CD4-positive, alpha-beta T cell treated with Interleukin-21 for 1 hour (primary cell): ENCODE data around the gene MEGF6.
"Not testable (repeated sequence)": the region's sequence is repeated elsewhere in the genome, so short reads cannot be mapped to it uniquely, and the experiment has no call there.

Source experiments
- DNase-seq: peaks from one replicate; pipeline ENCODE4 v3.0.0-alpha.2; 2020

The MEGF6 gene

GRCh38 chr1:3593745-3594144 lies 17.6 kb downstream of the MEGF6 start:
- no peak for DNase-seq

- no peak for DNase-seq
Observed at GRCh38 chr1:3593334-3593733, 18.0 kb downstream of the MEGF6 start.

- DNase-seq: no peak
Observed at GRCh38 chr1:3590951-3591865, 20.1 kb downstream of the MEGF6 start.

DNA sequence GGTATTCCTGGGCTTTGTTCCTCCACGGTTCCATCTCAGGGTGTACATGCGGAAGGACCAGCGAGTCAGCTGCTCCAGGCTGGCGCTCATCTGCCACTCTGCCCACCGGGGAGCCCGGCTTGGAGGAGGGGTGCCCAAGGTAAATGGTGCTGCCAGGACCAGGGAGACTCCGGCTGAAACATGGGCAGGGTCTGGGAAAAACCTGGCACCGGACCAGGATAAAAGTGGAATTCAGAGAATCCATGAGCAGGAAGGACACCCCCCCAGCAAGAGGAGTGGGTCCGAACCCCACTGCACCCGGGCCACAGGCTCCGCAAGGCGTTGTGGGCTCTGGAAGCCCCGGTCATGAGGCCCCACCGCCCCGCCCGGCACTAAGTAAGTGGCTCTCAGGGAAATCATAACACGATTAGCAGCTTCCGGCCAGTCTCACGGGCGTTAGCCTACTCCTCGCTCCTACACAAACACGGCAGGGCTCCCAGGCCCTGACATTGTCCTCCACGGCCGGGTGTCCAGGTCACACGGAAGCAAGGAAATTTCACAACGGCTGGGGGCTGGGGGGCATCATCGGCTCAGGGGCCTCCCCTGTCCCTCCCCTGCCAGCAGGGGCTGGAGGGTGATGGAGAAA lies 21.1 kb downstream of the MEGF6 start:
- no peak for DNase-seq

GRCh38 chr1:3588395-3588794 lies 22.9 kb downstream of the MEGF6 start:
- no peak for DNase-seq

GRCh38 chr1:3586986-3587759 lies 24.1 kb downstream of the MEGF6 start:
- no peak for DNase-seq

GRCh38 chr1:3585940-3586568 lies 25.3 kb downstream of the MEGF6 start:
- DNase-seq: no peak

- not testable (repeated sequence) for DNase-seq
Observed at GRCh38 chr1:3585353-3585868, 25.9 kb downstream of the MEGF6 start.

DNA sequence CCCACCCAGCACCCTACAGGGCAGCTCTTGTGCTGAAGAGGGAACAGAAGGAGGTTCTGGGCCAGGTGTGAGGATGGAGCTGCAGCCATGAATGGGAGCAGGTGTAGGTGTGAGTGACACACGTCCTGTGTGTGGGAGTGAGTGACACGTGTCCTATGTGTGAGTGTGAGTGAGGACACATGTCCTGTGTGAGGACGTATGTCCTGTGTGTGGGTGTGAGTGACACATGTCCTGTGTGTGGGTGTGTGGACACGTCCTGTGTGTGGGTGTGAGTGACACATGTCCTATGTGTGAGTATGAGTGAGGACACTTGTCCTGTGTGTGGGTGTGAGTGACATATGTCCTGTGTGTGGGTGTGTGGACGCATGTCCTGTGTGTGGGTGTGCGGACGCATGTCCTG lies 26.4 kb downstream of the MEGF6 start:
- DNase-seq: no peak

DNA sequence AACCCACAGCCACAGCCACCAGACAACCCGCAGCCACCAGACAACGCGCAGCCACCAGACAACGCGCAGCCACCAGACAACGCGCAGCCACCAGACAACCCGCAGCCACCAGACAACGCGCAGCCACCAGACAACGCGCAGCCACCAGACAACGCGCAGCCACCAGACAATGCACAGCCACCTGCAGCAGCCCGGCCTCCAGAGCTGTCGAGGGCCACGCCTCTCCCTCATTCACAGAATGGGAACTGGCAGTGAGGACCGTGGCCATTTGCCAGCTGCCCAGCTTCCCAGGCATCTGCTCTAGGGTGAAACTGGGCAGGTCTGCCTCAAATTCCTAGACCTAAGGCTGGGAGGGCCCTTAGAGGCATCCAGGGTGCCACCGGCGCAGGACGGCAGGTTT lies 27.6 kb downstream of the MEGF6 start:
- DNase-seq: not testable (repeated sequence)

DNA sequence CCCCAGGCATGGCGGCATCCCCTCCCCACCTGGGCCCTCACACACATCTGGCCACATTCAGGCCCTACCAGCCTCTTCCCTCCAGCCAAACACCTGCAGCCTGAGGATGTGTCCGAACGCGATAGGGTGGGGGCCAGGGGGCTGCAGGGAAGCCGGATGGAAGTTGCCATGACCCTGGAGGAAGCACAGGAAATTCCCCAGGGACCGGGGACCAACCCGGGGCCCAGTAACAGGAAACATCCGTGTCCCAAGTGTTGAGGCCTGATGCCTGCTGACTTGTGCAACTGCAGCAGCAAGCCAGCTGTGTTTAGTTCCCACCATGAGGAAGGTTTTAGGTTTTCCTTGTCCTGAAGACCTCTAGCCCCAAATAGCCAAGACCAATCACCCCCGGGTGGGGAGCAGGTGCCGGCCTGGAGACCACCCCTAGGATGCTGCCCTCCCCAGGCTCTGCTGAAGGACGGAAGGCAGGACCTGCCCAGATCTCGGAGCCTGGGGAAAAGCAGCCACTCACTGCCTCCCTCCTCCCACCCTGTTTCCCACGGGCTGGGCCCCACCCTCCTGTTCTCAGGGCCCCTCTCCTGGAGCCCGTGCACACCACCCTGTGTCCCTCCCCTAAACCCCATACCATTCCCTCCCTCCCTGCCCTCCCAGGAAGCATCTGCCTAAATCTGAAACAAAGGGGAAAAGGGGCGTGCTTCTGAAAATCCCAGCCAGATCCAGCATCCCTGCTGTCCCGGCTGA lies 29.8 kb downstream of the MEGF6 start:
- DNase-seq: no peak

DNA sequence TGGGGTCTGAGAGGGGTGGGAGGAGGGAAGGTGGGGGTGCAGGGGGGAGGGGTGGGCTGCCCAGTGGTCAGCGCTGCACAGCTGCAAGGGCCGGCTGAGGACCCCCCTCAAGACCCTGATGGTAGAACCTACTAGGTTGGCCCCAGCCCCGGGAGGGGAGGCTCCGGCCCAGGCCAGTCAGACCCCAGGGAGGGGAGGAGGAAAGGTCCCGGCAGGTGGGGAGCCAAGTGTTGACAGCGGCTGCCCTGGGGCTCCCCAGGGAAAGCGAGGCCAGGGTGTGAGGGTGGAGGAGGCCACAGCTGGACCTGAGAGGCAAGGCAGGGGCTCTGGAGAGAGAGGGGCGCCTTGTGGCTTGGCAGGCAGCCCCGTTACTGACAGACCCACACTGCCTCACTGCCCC lies 31.1 kb downstream of the MEGF6 start:
- no peak for DNase-seq

DNA sequence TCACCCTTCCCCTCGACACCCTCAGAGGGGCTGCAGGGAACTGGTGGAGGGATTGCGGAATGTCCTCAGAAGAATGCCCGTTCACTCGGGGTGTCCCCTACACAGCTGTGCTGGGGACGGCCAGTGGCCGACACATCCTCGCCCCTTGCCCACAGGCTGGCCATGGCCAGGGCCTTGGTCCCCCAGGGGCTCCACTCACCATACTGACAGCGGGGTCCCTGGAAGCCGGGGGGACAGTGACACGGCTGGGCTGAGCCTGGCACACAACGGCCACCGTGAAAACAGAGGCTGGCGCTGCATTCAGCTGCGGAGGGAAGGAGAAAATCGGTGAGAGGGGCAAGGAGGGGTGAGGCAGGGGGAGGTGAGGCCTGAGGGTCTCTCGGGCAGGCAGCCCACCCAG lies 31.7 kb downstream of the MEGF6 start:
- DNase-seq: no peak

- no peak for DNase-seq
Observed at GRCh38 chr1:3578906-3579305, 32.4 kb downstream of the MEGF6 start.

GRCh38 chr1:3578433-3578805 lies 32.9 kb downstream of the MEGF6 start:
- no peak for DNase-seq

- DNase-seq: no peak
Observed at GRCh38 chr1:3577711-3578432, 33.4 kb downstream of the MEGF6 start.

DNA sequence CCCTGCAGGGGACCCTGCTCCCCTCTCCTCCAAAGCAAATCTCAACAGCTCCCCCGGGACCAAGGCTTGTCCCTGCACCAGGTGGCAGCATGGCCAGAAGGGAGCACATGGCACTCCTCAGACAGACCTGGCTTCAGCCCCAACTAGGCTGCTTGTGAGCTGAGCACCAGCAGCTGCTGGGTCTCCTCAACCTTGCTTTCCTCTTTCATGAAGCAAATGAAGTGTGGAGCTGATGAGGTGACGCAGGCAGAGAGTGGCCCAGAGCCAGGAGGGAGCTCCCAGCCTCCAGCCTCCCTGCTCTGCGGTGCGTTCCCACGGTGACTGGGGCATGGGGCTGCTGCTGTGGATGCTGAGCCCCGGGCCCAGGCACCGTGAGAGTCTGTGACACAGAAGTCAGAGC lies 34.0 kb downstream of the MEGF6 start:
- DNase-seq: no peak

GRCh38 chr1:3575993-3576392 lies 35.3 kb downstream of the MEGF6 start:
- no peak for DNase-seq

DNA sequence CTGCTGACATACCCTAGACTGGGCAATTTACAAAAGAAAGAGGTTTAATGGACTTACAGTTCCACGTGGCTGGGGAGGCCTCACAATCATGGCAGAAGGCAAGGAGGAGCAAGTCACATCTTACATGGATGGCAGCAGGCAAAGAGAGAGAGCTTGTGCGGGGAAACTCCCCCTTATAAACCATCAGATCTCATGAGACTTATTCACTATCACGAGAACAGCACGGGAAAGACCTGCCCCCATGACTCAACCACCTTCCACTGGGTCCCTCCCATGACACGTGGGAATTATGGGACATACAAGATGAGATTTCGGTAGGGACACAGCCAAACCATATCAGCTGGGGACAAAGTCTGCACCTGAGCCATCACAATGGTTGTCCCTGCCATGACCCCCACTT lies 35.8 kb downstream of the MEGF6 start:
- DNase-seq: not testable (repeated sequence)

GRCh38 chr1:3573500-3573899 lies 37.8 kb downstream of the MEGF6 start:
- no peak for DNase-seq

DNA sequence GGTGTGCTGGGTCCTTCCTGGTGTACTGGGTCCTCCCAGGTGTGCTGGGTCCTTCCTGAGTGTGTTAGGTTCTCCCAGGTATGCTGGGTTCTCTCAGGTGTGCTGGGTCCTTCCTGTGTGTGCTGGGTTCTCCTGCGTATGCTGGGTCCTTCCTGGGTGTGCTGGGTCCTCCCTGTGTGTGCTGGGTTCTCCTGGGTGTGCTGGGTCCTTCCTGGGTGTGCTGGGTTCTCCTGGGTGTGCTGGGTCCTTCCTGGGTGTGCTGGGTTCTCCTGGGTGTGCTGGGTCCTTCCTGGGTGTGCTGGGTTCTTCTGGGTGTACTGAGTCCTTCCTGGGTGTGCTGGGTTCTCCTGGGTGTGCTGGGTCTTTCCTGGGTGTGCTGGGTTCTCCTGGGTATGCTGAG lies 38.7 kb downstream of the MEGF6 start:
- DNase-seq: not testable (repeated sequence)

- no peak for DNase-seq
Observed at GRCh38 chr1:3571263-3571662, 40.0 kb downstream of the MEGF6 start.
